VCaP (cell line): Measurements from ENCODE around the gene GFM1.

ENCODE experiments used
- H3K27ac ChIP-seq: fragments of 450-650 bp; 2 replicates; pipeline ENCODE4 v1.5.1; 2017
- CTCF ChIP-seq: fragments of 450-650 bp; conservative IDR thresholded peaks from 2 replicates; pipeline ENCODE4 v1.5.1; 2017; ENCODE audit warnings: mild to moderate bottlenecking, moderate library complexity

GFM1 gene

DNA sequence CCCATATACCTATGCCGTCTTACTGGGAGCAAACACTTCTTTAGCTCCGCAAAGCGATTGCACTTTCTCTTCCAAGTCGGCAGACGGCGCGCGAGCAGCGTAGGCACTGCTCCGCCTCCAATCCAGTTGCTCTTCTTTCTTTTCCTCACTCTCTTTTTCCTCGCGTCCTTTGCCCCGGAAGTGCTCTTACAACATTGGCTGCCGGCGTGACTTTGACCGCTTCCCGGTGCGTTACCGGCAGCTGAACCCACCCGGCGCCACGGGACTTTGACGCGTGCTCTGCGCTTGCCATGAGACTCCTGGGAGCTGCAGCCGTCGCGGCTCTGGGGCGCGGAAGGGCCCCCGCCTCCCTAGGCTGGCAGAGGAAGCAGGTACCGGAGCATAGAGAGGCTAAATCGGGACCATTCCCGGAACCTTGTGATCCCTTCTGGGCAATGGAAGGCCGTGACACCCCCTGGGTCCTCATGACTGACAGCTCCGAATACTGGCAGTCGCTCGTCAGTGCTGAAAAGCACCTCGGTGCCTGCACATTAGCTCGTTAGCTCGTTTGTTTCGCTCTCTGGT lies at the start of gene GFM1:
TSS of gene GFM1 (plus strand) at position 183 of the 564 bp plus-strand sequence. CDS start at position 291, 108 bp downstream.
- TF ChIP-seq CTCF = peak; percentile 94

DNA sequence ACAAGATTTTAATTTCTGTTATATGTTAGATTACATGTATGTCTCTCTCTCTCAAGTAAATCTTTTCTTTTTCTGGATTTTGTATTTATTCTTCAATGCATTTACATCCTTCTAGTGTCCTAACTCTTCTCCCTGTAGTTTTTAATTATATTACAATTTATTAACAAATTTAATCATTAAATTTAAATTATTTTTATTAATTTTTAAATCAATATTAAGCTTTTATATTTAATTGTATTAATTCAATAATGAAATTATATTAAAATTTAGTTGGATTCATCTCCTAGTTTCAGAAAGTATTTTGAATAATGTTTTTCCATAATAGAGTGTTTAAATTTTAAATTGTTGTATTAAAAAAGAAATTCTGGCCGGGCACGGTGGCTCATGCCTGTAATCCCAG lies 43.5 kb upstream of the GFM1 start:
- H3K27ac ChIP-seq = no peak overlapping the region
- TF ChIP-seq CTCF = no peak

More for the DNA sequence above, at the start of gene GFM1:
- peak within 1 kb of the TSS; percentile 87 for H3K27ac ChIP-seq

DNA sequence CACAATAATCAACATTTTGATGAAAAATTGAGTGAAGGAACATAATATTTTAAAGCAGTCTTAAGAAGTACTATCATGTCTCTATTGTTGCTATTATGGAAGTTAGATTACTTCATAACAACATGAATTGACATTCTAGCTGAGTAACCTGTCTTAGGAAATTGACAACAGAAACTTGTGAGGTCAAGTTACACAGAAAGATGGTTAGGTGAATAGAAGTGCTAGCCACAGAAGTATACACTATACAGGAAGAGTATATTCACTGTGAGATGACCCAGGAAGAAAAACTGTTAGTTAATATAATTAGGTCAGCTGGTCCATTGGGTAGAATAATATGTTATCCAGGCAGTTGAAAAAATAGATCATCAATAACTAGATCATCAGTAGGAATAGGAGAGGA lies 42.1 kb upstream of the GFM1 start:
- H3K27ac ChIP-seq = no peak overlapping the region
- no peak for TF ChIP-seq CTCF

DNA sequence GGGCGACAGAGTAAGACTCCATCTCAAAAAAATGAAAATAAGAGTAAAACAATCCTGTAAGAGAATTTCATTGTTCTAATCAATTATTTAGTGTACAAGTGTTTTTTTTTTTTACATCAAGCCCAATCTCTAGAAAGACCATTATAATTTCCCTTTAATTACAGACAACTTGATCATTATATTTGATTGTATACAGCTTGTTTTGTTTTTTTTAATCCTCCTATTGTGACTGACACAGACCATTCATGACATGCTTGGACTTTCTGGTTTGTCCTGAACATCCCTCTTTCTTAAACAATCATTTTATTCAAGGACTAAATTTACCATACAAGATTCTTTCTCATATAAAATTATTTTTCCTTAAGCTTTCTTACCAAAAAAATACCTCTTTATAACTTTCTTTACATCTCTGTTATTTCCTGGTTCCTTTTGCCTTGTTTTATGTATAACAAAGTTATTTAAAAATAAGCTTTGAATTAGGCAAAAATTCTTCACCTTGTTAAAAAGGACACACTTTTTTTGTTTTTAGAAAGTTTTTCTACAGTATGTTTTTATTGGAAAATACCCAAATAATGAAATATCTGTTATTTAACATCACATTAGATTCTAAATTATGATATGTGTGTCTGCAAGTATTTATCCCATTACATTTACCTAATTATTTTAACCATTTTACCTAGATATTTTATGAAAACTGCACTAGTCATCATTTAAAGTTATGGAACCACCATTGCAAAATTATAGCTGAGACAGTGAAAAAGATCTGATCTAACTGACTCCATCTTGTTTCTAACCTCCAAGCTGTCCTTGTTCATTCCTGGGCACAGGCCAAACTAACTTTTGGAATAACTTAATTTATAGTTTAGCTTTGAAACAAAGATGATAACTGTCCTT lies 26.1 kb upstream of the GFM1 start:
- TF ChIP-seq CTCF = no peak
- H3K27ac ChIP-seq = no peak overlapping the region

GRCh38 chr3:158625881-158626280 lies 18.4 kb upstream of the GFM1 start:
- TF ChIP-seq CTCF = no peak

DNA sequence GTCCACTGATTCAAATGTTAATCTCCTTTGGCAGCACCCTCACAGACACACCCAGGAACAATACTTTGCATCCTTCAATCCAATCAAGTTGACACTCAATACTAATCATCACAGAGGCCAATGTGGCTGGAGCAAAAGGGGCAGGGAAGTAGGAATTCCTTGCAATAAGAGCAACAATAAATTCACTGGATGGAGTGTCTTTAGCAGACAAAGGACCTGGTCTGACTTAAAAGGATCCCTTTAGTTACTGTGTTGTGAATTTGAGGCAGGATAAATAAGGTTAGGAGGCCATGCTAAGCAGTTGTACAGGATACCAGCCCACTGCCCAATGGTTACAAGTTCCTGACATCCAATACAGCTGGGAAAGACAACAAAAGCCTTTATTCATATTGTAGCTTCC lies 12.3 kb upstream of the GFM1 start:
- no peak overlapping the region for H3K27ac ChIP-seq
- TF ChIP-seq CTCF = no peak

More at GRCh38 chr3:158625881-158626280, 18.4 kb upstream of the GFM1 start:
- no peak overlapping the region for H3K27ac ChIP-seq

- no peak for TF ChIP-seq CTCF
- H3K27ac ChIP-seq = no peak overlapping the region
Measured at GRCh38 chr3:158640646-158641045, 3.7 kb upstream of the GFM1 start.
